Vagina (tissue), 2 donors: Measurements from ENCODE around the gene AFAP1L1. TPM values are rescaled to one million over a fixed set of nuclear protein-coding genes. Genes with fewer than 3 reads are reported as not detected.

ENCODE experiments used
- DNase-seq, 2 donors: peaks; one replicate each; pipeline ENCODE4 v3.0.0-alpha.2; 2017; ENCODE audit errors: extremely low spot score in 2 of 2
- H3K27ac ChIP-seq: fragments of 200-600 bp; sonication (generic); one replicate; pipeline ENCODE4 v1.5.1; 2019
- H3K27me3 ChIP-seq: fragments of 200-600 bp; sonication (generic); one replicate; pipeline ENCODE4 v1.5.1; 2019
- H3K36me3 ChIP-seq, 2 donors: fragments of 200-600 bp; sonication (generic); one replicate each; pipeline ENCODE4 v1.5.1; 2017 to 2019
- H3K4me1 ChIP-seq: fragments of 200-600 bp; sonication (generic); one replicate; pipeline ENCODE4 v1.5.1; 2019
- H3K4me3 ChIP-seq, 2 donors: fragments of 200-600 bp; sonication (generic); 1 replicate in 1 of 2; 2 replicates in 1 of 2; pipeline ENCODE4 v1.5.1; 2016 to 2019
- H3K9me3 ChIP-seq: fragments of 200-600 bp; sonication (generic); one replicate; pipeline ENCODE4 v1.5.1; 2019
- CTCF ChIP-seq, 3 experiments: fragments of 450-650 bp in 2 of 3; fragments of 200-600 bp in 1 of 3; sonication (generic) in 1 of 3; IDR thresholded peaks; one replicate each; pipeline ENCODE4 v1.5.1; 2017 to 2019; ENCODE audit warnings: antibody characterized with exemption in 3 of 3, mild to moderate bottlenecking in 2 of 3, moderate library complexity in 2 of 3
- POLR2A ChIP-seq, 2 donors: fragments of 450-650 bp; IDR thresholded peaks; one replicate each; pipeline ENCODE4 v1.6.1; 2017; ENCODE audit warnings: antibody characterized with exemption in 2 of 2, mild to moderate bottlenecking in 2 of 2, moderate library complexity in 2 of 2
- POLR2AphosphoS5 ChIP-seq, 2 donors: sonication (generic); formaldehyde crosslinking; IDR thresholded peaks; one replicate each; pipeline ENCODE4 v1.9.0; 2017; ENCODE audit warnings: antibody characterized with exemption in 2 of 2, mild to moderate bottlenecking in 2 of 2, low read depth in 1 of 2; ENCODE audit not compliant: insufficient read depth in 1 of 2
- intact Hi-C: fragments of 100-400 bp; cut with DNase I; formaldehyde crosslinking; loops from one replicate; pipeline ENCODE4 v1.15.1; 2023
- total RNA-seq: library from RNA; depleted of rRNA; stranded (reverse); fragments of >200 nt; gene quantifications from one replicate; pipeline ENCODE4 v1.2.3, GENCODE V29; 2016

The AFAP1L1 gene
- total RNA-seq, 1 donor from 2014 or later, result 14.7 TPM

GRCh38 chr5:149344151-149344550 lies 72.5 kb downstream of the AFAP1L1 start:
- Histone ChIP-seq H3K27ac (no peak overlapping the region), H3K9me3 (no peaks in the 10 kb centered on the region), H3K27me3 (no peaks in the 10 kb centered on the region), H3K4me1 (peaks cover 33% of the 10 kb centered on the region), H3K4me3 (peak overlapping the region in 1 of 2 donors; percentile 67), H3K36me3 (peaks cover 0 to 19% of the 10 kb centered on the region in 2 donors)
- intact Hi-C loops, result no loop called here
- DNase-seq, result no peak
- no peak for TF ChIP-seq CTCF (IDR thresholded peaks at IDR 0.05)
- no peak for TF ChIP-seq POLR2AphosphoS5 (IDR thresholded peaks at IDR 0.05; ENCODE audit: insufficient read depth in 1 of 2, low read depth in 1 of 2)
- TF ChIP-seq POLR2A (IDR thresholded peaks at IDR 0.05), result no peak

GRCh38 chr5:149345147-149345891 lies 73.7 kb downstream of the AFAP1L1 start, which contains the start of gene GRPEL2:
Gene GRPEL2 (plus strand): TSS chr5:149345499. CDS start chr5:149345540, 41 bp downstream.
- H3K4me1 ChIP-seq, result peaks cover 34% of the 10 kb centered on the region
- peaks cover 0 to 29% of the 10 kb centered on the region in 2 donors for H3K36me3 ChIP-seq
- H3K9me3 ChIP-seq, result no peaks in the 10 kb centered on the region
- no peak for TF ChIP-seq POLR2A (IDR thresholded peaks at IDR 0.05)
- TF ChIP-seq CTCF (IDR thresholded peaks at IDR 0.05), result no peak
- peak; percentile 91 to 98 for TF ChIP-seq POLR2AphosphoS5 (IDR thresholded peaks at IDR 0.05; ENCODE audit: insufficient read depth in 1 of 2, low read depth in 1 of 2)
- intact Hi-C loops, result no loop called here
- DNase-seq, result peak in 1 of 2 donors; percentile 97
- H3K27me3 ChIP-seq, result no peaks in the 10 kb centered on the region
- H3K27ac ChIP-seq, result peak within 1 kb of the TSS; percentile 74
- H3K4me3 ChIP-seq, result peak within 1 kb of the TSS; percentile 67 to 76

- Histone ChIP-seq H3K36me3 (peaks cover 0 to 30% of the 10 kb centered on the region in 2 donors), H3K9me3 (no peaks in the 10 kb centered on the region), H3K27me3 (no peaks in the 10 kb centered on the region), H3K4me1 (peaks cover 34% of the 10 kb centered on the region), H3K4me3 (peak overlapping the region; percentile 67 to 76), H3K27ac (peak overlapping the region; percentile 74)
- TF ChIP-seq CTCF (IDR thresholded peaks at IDR 0.05) (no peak), POLR2A (IDR thresholded peaks at IDR 0.05) (no peak), POLR2AphosphoS5 (IDR thresholded peaks at IDR 0.05; ENCODE audit: insufficient read depth in 1 of 2, low read depth in 1 of 2) (no peak)
- intact Hi-C loops, result no loop called here
- DNase-seq, result no peak
Observed at GRCh38 chr5:149345892-149346222, 74.2 kb downstream of the AFAP1L1 start.

DNA sequence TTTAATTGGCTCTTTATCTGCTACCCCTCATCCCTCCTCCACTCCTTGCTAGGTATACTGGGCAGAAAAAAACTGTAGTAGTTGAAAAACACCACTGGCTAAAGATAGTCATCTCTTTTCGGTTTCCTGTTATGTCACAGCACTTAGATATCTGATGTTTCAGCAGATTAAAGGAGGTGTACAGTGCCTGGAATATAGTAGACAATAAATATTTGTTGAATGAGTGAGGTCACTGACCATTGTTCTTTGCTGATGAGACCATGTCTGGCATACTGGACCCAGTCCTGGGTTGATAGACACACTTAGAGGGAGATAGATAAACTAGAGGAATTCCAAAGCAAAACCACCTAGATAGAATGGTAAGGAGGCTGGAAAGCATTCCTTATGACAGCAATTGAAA lies 76.9 kb downstream of the AFAP1L1 start:
- H3K27ac ChIP-seq, result no peak overlapping the region
- H3K4me1 ChIP-seq, result peaks cover 34% of the 10 kb centered on the region
- H3K4me3 ChIP-seq, result no peak overlapping the region
- no peaks in the 10 kb centered on the region for H3K27me3 ChIP-seq
- intact Hi-C loops, result no loop called here
- TF ChIP-seq CTCF (IDR thresholded peaks at IDR 0.05), result no peak
- TF ChIP-seq POLR2AphosphoS5 (IDR thresholded peaks at IDR 0.05; ENCODE audit: insufficient read depth in 1 of 2, low read depth in 1 of 2), result no peak
- no peak for TF ChIP-seq POLR2A (IDR thresholded peaks at IDR 0.05)
- peaks cover 0 to 55% of the 10 kb centered on the region in 2 donors for H3K36me3 ChIP-seq
- H3K9me3 ChIP-seq, result no peaks in the 10 kb centered on the region
- DNase-seq, result no peak

GRCh38 chr5:149349382-149349781 lies 77.7 kb downstream of the AFAP1L1 start:
- Histone ChIP-seq H3K27me3 (no peaks in the 10 kb centered on the region), H3K4me1 (peaks cover 33% of the 10 kb centered on the region), H3K4me3 (no peak overlapping the region), H3K36me3 (peaks cover 0 to 64% of the 10 kb centered on the region in 2 donors), H3K27ac (no peak overlapping the region), H3K9me3 (no peaks in the 10 kb centered on the region)
- no peak for DNase-seq
- TF ChIP-seq POLR2A (IDR thresholded peaks at IDR 0.05), result no peak
- no peak for TF ChIP-seq POLR2AphosphoS5 (IDR thresholded peaks at IDR 0.05; ENCODE audit: insufficient read depth in 1 of 2, low read depth in 1 of 2)
- TF ChIP-seq CTCF (IDR thresholded peaks at IDR 0.05), result no peak
- intact Hi-C loops, result no loop called here
